ENCODE data around the gene DENND2A.

DENND2A gene

DNA sequence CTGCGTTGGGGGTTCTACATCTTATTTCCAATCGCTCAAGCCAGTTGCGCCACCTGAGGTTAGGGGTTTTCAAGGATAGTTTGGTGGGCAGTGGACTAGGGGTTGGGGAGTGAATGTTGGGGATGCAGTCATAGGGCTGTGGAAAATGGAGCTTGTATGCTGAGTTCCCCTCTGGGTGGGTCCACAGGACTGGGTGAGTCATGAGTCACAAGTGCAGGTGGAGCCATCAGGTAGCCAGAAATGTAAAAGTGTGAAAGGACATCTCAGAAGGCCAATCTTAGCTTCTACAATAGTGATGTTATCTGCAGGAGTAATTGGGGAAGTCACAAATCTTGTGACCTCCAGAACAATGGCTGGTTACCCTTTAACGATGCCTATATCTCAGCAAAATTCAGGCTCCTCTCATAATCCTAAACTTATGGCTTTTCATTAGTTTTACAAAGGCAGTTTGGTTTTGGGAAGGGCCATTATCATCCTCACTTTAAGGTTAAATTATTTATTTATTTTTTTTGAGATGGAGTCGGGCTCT, 143.3 kb downstream of the DENND2A start:
- TF ChIP-seq, protein P1, sequence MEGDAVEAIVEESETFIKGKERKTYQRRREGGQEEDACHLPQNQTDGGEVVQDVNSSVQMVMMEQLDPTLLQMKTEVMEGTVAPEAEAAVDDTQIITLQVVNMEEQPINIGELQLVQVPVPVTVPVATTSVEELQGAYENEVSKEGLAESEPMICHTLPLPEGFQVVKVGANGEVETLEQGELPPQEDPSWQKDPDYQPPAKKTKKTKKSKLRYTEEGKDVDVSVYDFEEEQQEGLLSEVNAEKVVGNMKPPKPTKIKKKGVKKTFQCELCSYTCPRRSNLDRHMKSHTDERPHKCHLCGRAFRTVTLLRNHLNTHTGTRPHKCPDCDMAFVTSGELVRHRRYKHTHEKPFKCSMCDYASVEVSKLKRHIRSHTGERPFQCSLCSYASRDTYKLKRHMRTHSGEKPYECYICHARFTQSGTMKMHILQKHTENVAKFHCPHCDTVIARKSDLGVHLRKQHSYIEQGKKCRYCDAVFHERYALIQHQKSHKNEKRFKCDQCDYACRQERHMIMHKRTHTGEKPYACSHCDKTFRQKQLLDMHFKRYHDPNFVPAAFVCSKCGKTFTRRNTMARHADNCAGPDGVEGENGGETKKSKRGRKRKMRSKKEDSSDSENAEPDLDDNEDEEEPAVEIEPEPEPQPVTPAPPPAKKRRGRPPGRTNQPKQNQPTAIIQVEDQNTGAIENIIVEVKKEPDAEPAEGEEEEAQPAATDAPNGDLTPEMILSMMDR (IDR thresholded peaks at IDR 0.05; ENCODE audit: low read depth, low read length, poor library complexity, severe bottlenecking) = no peak
- TF ChIP-seq EZH2phosphoT487 (IDR thresholded peaks at IDR 0.05; ENCODE audit: borderline replicate concordance, low read length) = no peak
- Histone ChIP-seq H3K4me2 (ENCODE audit: low read length) (no peak overlapping the region), H3K4me1 (ENCODE audit: control insufficient read depth, low read length) (no peaks in the 10 kb centered on the region), H3K79me2 (ENCODE audit: control insufficient read depth, low read length) (no peaks in the 10 kb centered on the region), H4K20me1 (ENCODE audit: control insufficient read depth, insufficient read depth, low read depth, low read length) (no peaks in the 10 kb centered on the region), H3K27ac (ENCODE audit: low read depth, low read length) (no peak overlapping the region), H3K27me3 (ENCODE audit: control insufficient read depth, low read length) (no peaks in the 10 kb centered on the region), H3K36me3 (ENCODE audit: control insufficient read depth, low read length) (no peaks in the 10 kb centered on the region), H3K9me3 (ENCODE audit: control insufficient read depth, insufficient read depth, low read length) (no peaks in the 10 kb centered on the region), H3K4me3 (ENCODE audit: low read length) (no peak overlapping the region), H3K9me2 (replicated peaks; ENCODE audit: control insufficient read depth, low read length) (no peaks in the 10 kb centered on the region), H3F3A (ENCODE audit: control insufficient read depth, insufficient read depth) (no peaks in the 10 kb centered on the region)

DNA sequence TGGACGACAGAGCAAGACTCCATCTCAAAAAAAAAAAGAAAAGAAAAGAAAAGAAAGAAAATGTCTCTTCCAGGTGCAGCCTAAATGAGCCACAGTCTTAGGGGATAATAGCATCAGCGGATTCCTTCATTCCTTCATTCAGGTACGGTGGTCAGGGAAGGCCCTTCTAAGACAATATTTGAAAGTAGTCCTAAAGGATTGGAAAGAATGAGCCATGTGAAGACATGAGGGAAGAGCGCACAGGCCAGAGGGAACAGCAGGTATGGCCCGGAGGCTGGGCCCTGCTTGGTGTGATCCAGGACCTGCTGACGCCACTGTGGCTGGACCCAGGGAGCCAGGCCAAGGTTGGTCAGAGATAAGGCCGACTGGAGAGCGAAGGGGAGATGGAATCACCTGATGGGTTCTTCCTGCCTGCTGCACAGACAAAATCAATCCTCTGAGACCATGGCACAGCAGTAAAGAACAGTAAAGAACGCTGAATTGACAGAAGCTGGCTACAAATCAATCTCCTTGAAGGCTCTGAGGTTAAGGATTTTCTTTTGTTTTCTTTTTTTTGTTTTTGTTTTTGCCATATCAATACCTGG, 145.0 kb downstream of the DENND2A start:
- Histone ChIP-seq H3K4me1 (ENCODE audit: control insufficient read depth, low read length) (no peaks in the 10 kb centered on the region), H3F3A (ENCODE audit: control insufficient read depth, insufficient read depth) (no peaks in the 10 kb centered on the region), H3K27ac (ENCODE audit: low read depth, low read length) (no peak overlapping the region), H3K27me3 (ENCODE audit: control insufficient read depth, low read length) (no peaks in the 10 kb centered on the region), H3K4me3 (ENCODE audit: low read length) (no peak overlapping the region), H3K4me2 (ENCODE audit: low read length) (no peak overlapping the region), H3K9me2 (replicated peaks; ENCODE audit: control insufficient read depth, low read length) (no peaks in the 10 kb centered on the region), H3K36me3 (ENCODE audit: control insufficient read depth, low read length) (no peaks in the 10 kb centered on the region), H4K20me1 (ENCODE audit: control insufficient read depth, insufficient read depth, low read depth, low read length) (no peaks in the 10 kb centered on the region), H3K9me3 (ENCODE audit: control insufficient read depth, insufficient read depth, low read length) (no peaks in the 10 kb centered on the region), H3K79me2 (ENCODE audit: control insufficient read depth, low read length) (no peaks in the 10 kb centered on the region)
- no peak for TF ChIP-seq EZH2phosphoT487 (IDR thresholded peaks at IDR 0.05; ENCODE audit: borderline replicate concordance, low read length)
- TF ChIP-seq, protein P1 (IDR thresholded peaks at IDR 0.05; ENCODE audit: low read depth, low read length, poor library complexity, severe bottlenecking) = no peak

DNA sequence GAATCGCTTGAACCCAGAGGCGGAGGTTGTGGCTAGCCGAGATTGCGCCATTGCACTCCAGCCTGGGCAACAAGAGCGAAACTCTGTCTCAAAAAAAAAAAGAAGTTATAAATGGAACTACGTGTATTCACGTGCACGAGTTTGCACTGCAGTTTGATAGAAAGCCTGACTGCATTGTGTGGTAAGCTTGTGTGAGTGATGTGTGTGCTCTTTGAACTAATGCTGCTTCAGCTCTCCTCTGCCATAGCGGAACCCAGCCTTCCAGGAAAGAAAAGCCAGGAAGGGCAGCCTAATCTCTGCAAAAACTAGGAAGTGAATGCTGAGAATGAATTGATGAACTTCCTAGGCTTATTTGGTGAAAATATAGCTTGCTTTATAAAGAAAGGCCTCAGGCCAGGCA, 145.7 kb downstream of the DENND2A start:
- Histone ChIP-seq H3K4me1 (ENCODE audit: control insufficient read depth, low read length) (no peaks in the 10 kb centered on the region), H4K20me1 (ENCODE audit: control insufficient read depth, insufficient read depth, low read depth, low read length) (no peaks in the 10 kb centered on the region), H3K4me3 (ENCODE audit: low read length) (no peak overlapping the region), H3K9me3 (ENCODE audit: control insufficient read depth, insufficient read depth, low read length) (no peaks in the 10 kb centered on the region), H3K79me2 (ENCODE audit: control insufficient read depth, low read length) (no peaks in the 10 kb centered on the region), H3F3A (ENCODE audit: control insufficient read depth, insufficient read depth) (no peaks in the 10 kb centered on the region), H3K4me2 (ENCODE audit: low read length) (no peak overlapping the region), H3K9me2 (replicated peaks; ENCODE audit: control insufficient read depth, low read length) (no peaks in the 10 kb centered on the region), H3K27ac (ENCODE audit: low read depth, low read length) (no peak overlapping the region), H3K27me3 (ENCODE audit: control insufficient read depth, low read length) (no peaks in the 10 kb centered on the region), H3K36me3 (ENCODE audit: control insufficient read depth, low read length) (no peaks in the 10 kb centered on the region)
- TF ChIP-seq EZH2phosphoT487 (IDR thresholded peaks at IDR 0.05; ENCODE audit: borderline replicate concordance, low read length) = no peak
- TF ChIP-seq, protein P1 (IDR thresholded peaks at IDR 0.05; ENCODE audit: low read depth, low read length, poor library complexity, severe bottlenecking) = no peak

All from DOHH2 (cell line).